Neuronal stem cell (in vitro differentiated cells): ENCODE results near the gene AMN.
A peak's percentile ranks its signal among the peaks of the same experiment; 100 is the strongest.

Experiments
- DNase-seq: peaks from one replicate; pipeline ENCODE4 v3.0.0-alpha.2; 2013; ENCODE audit warnings: low spot score
- H2AFZ ChIP-seq: one replicate; pipeline ENCODE4 v1.6.1; 2013; ENCODE audit warnings: mild to moderate bottlenecking, low read length, inconsistent platforms
- H2AK5ac ChIP-seq: 2 replicates; pipeline ENCODE4 v1.6.1; 2013; ENCODE audit warnings: low read depth, mild to moderate bottlenecking, inconsistent platforms, low read length, moderate library complexity, mixed read lengths
- H2BK120ac ChIP-seq: 2 replicates; pipeline ENCODE4 v1.6.1; 2013; ENCODE audit warnings: low read depth, mild to moderate bottlenecking, inconsistent platforms, low read length, moderate library complexity, mixed read lengths
- H2BK12ac ChIP-seq: one replicate; pipeline ENCODE4 v1.6.1; 2013; ENCODE audit warnings: low read length, inconsistent platforms
- H2BK15ac ChIP-seq: 2 replicates; pipeline ENCODE4 v1.6.1; 2013; ENCODE audit warnings: mild to moderate bottlenecking, low read length, inconsistent platforms, mixed read lengths
- H2BK5ac ChIP-seq: one replicate; pipeline ENCODE4 v1.6.1; 2013; ENCODE audit warnings: inconsistent platforms, mild to moderate bottlenecking, low read length, moderate library complexity
- H3K14ac ChIP-seq: one replicate; pipeline ENCODE4 v1.6.1; 2013; ENCODE audit warnings: low read length, inconsistent platforms
- H3K18ac ChIP-seq: 2 replicates; pipeline ENCODE4 v1.6.1; 2013; ENCODE audit warnings: low read length, inconsistent platforms
- H3K23ac ChIP-seq: 2 replicates; pipeline ENCODE4 v1.6.1; 2013; ENCODE audit warnings: low read depth, mild to moderate bottlenecking, mixed read lengths, low read length, inconsistent platforms; ENCODE audit not compliant: poor library complexity
- H3K27ac ChIP-seq: replicated peaks from 3 replicates; pipeline ENCODE4 v1.5.1; 2013; ENCODE audit warnings: low read length, inconsistent platforms
- H3K27me3 ChIP-seq, 3 experiments: 2 replicates each; pipeline ENCODE4 v1.6.1; 2013; ENCODE audit warnings: low read length in 3 of 3, mild to moderate bottlenecking in 2 of 3, inconsistent platforms in 1 of 3, low read depth in 1 of 3, mixed read lengths in 1 of 3, moderate library complexity in 1 of 3; ENCODE audit not compliant: control insufficient read depth in 3 of 3, insufficient read depth in 3 of 3
- H3K36me3 ChIP-seq, 2 donors: replicated peaks in 1 of 2; 2 replicates each; pipeline ENCODE4 v1.6.1; 2013; ENCODE audit warnings: low read length in 2 of 2; ENCODE audit not compliant: control insufficient read depth in 2 of 2, insufficient read depth in 2 of 2
- H3K4ac ChIP-seq: 2 replicates; pipeline ENCODE4 v1.6.1; 2013; ENCODE audit warnings: inconsistent platforms, mild to moderate bottlenecking, low read length, moderate library complexity
- H3K4me1 ChIP-seq, 2 donors: 1 replicate in 1 of 2; 2 replicates in 1 of 2; pipeline ENCODE4 v1.6.1; 2013; ENCODE audit warnings: low read length in 2 of 2, low read depth in 1 of 2; ENCODE audit not compliant: control insufficient read depth in 2 of 2, insufficient read depth in 1 of 2
- H3K4me2 ChIP-seq: one replicate; pipeline ENCODE4 v1.6.1; 2013; ENCODE audit warnings: mild to moderate bottlenecking, low read length, inconsistent platforms; ENCODE audit not compliant: insufficient read depth, poor library complexity, severe bottlenecking
- H3K4me3 ChIP-seq, 2 donors: 2 replicates each; pipeline ENCODE4 v1.5.1; 2013; ENCODE audit warnings: low read length in 2 of 2, mild to moderate bottlenecking in 2 of 2, inconsistent platforms in 1 of 2, moderate library complexity in 1 of 2
- H3K79me1 ChIP-seq: one replicate; pipeline ENCODE4 v1.6.1; 2013; ENCODE audit warnings: low read depth, mild to moderate bottlenecking, inconsistent platforms, low read length, moderate library complexity
- H3K9ac ChIP-seq: one replicate; pipeline ENCODE4 v1.6.1; 2013; ENCODE audit warnings: mild to moderate bottlenecking, low read depth, low read length, inconsistent platforms; ENCODE audit not compliant: poor library complexity
- H3K9me3 ChIP-seq, 2 donors: replicated peaks in 1 of 2; 2 replicates each; pipeline versions ENCODE3 to v1.6.1; 2013; ENCODE audit warnings: low read length in 2 of 2, mild to moderate bottlenecking in 2 of 2, inconsistent platforms in 1 of 2, low read depth in 1 of 2, mixed read lengths in 1 of 2, moderate library complexity in 1 of 2; ENCODE audit not compliant: control insufficient read depth in 2 of 2, insufficient read depth in 1 of 2
- H4K8ac ChIP-seq: one replicate; pipeline ENCODE4 v1.6.1; 2013; ENCODE audit warnings: low read depth, mild to moderate bottlenecking, inconsistent platforms, low read length, moderate library complexity
- H4K91ac ChIP-seq: one replicate; pipeline ENCODE4 v1.6.1; 2013; ENCODE audit warnings: low read length, low read depth, mild to moderate bottlenecking, inconsistent platforms; ENCODE audit not compliant: poor library complexity
- WGBS, 2 donors: extraction: QIAGEN DNeasy Blood & Tissue Kit; methylation state at CpG; one replicate each; pipeline ENCODE4 v1.1.7; 2013; ENCODE audit warnings: missing lambda C conversion rate in 2 of 2, mixed read lengths in 1 of 2; ENCODE audit not compliant: insufficient read length in 2 of 2, insufficient replicate concordance in 1 of 2; ENCODE audit errors: extremely low coverage in 2 of 2; 5-methylcytosine and 5-hydroxymethylcytosine counted together

AMN gene

DNA sequence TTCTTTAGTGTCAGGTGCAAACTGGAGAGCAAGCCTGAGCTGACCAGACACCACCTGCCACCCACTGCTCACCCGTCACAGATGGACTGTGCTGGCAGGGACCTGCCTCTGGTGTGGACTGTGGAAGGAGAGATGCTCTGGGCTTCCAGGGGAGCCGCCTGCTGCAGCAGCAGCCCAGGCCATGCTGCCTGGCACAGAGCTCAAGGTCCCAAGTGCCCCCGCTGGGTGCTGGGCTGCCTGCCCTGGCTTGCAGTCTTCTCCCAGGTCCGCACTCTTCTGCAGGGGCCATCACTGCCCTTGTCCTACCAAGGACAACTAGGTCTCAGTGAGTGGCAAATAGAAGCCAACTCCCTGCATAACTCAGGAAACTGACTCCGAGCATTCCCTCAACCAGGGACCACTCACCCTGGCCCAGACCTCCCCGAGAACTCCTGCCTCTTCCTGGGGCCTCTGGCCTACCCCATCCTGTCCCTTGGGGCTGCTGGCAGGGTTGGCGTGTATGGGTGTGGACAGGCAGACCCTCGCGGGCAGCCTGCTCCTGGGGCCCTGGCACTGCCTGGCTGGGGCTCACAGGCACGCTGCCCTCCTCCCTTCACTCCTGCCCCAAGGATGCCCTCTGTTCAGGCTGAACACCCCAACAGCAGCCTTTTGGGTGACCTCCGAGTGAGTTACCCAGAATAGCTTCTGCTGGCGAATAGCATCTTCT lies 9.3 kb downstream of the AMN start:
- no peak for DNase-seq
- Histone ChIP-seq H3K18ac (peak overlapping the region; percentile 64), H2BK12ac (no peak overlapping the region), H3K27me3 (peaks cover 22 to 50% (median 27%) of the 10 kb centered on the region in 3 experiments), H4K8ac (no peak overlapping the region), H3K4me2 (no peak overlapping the region), H3K4me1 (peaks cover 10 to 12% of the 10 kb centered on the region in 2 donors), H3K23ac (peak overlapping the region; percentile 73), H3K36me3 (peaks cover 5 to 32% of the 10 kb centered on the region in 2 donors), H3K14ac (peak overlapping the region; percentile 38), H3K27ac (no peak overlapping the region), H3K4ac (no peak overlapping the region), H2BK15ac (no peak overlapping the region), H2AFZ (no peak overlapping the region), H4K91ac (no peak overlapping the region), H2AK5ac (no peak overlapping the region), H3K79me1 (peaks cover 8% of the 10 kb centered on the region), H3K4me3 (no peak overlapping the region), H2BK5ac (peak overlapping the region; percentile 48), H3K9ac (no peak overlapping the region), H2BK120ac (no peak overlapping the region), H3K9me3 (peaks cover 0 to 5% of the 10 kb centered on the region in 2 donors)
- WGBS, 2 donors: no CpG with 5 or more reads among the region's 12 CpGs

DNA sequence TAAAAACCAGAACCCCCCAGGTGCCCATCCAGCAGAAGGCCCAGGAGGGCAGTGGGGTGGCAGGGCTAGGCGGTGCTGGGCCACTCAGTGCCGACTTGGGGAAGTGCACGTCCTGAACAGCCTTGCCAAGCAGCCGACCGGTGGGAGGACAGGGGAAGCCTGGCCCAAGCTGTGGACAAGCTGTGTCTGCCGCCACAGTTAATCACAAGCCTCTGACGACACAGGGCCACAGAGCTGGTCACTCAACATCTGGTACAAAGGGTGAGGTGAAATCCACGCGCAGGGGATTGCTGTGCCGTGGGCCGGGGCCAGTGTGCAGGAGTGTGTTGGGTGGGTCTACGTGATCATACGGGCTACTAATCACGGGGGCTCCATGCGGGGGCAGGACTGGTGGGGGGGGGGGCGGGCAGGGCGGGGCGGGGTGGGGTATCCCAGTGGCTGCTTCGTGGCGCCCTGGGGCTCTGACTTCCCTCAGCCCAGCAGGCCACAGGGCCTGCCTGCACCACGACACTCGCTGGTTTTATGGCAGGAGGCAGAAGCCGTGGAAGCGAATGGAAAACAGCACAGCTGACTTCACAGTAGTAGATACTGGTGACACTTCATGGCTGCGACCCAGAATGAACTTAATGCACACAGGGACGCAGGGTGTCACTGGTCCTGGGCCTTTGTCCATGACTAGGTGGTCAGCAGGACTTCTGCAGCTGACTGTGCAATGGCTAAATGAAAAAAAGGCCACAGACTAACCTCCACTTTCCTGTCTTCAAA lies 10.2 kb downstream of the AMN start:
- Histone ChIP-seq H3K4ac (no peak overlapping the region), H2BK5ac (no peak overlapping the region), H2AK5ac (no peak overlapping the region), H2BK120ac (no peak overlapping the region), H3K79me1 (peaks cover 8% of the 10 kb centered on the region), H2AFZ (no peak overlapping the region), H3K36me3 (peaks cover 8 to 39% of the 10 kb centered on the region in 2 donors), H3K9me3 (peaks cover 0 to 2% of the 10 kb centered on the region in 2 donors), H3K4me2 (no peak overlapping the region), H3K14ac (peak overlapping the region; percentile 56), H4K91ac (no peak overlapping the region), H3K9ac (no peak overlapping the region), H3K4me3 (no peak overlapping the region), H4K8ac (peak overlapping the region; percentile 82), H2BK12ac (no peak overlapping the region), H3K27ac (no peak overlapping the region), H2BK15ac (no peak overlapping the region), H3K27me3 (peaks cover 18 to 44% (median 21%) of the 10 kb centered on the region in 3 experiments), H3K18ac (no peak overlapping the region), H3K4me1 (peaks cover 7 to 17% of the 10 kb centered on the region in 2 donors), H3K23ac (peak overlapping the region; percentile 89)
- no CpG with 5 or more reads among the region's 26 CpGs for WGBS, 2 donors
- no peak for DNase-seq

DNA sequence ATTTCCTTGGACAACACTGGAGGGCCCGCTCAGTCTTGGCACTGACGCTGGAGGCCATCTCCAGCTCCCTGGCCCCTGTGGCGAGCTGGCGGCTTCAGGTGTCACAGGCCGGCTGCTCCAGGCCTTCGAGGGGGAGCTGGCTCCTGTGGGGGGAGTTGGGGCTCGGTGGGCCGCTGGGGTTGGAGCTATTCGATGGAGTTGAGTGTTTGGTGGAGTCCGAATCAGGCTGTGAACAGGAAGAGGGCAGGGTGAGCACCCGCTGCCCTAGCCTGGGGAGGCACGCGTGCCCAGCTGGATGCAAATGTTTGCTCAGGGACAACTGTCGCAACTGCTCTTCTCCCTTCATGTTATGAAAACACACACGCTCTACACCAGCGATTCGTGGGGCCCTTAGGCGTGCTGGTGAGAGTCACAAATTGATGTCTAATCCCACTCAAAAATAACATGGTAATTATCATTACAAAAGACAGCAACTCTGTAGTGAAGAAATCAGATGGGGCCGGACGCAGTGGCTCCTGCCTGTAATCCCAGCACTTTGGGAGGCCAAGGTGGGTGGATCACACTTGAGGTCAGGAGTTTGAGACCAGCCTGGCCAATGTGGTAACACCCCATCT lies 11.3 kb downstream of the AMN start:
- WGBS, 2 donors: no CpG with 5 or more reads among the region's 20 CpGs
- Histone ChIP-seq H4K8ac (no peak overlapping the region), H3K23ac (peak overlapping the region; percentile 43), H2AFZ (no peak overlapping the region), H2BK5ac (no peak overlapping the region), H3K4ac (no peak overlapping the region), H3K9ac (no peak overlapping the region), H2AK5ac (no peak overlapping the region), H2BK15ac (no peak overlapping the region), H3K9me3 (peaks cover 0 to 2% of the 10 kb centered on the region in 2 donors), H3K18ac (peak overlapping the region; percentile 38), H3K27me3 (peaks cover 12 to 33% (median 15%) of the 10 kb centered on the region in 3 experiments), H2BK120ac (no peak overlapping the region), H3K4me3 (no peak overlapping the region), H2BK12ac (no peak overlapping the region), H3K27ac (no peak overlapping the region), H3K14ac (no peak overlapping the region), H3K4me1 (peaks cover 5 to 15% of the 10 kb centered on the region in 2 donors), H3K4me2 (no peak overlapping the region), H4K91ac (no peak overlapping the region), H3K36me3 (peaks cover 13 to 50% of the 10 kb centered on the region in 2 donors), H3K79me1 (peaks cover 6% of the 10 kb centered on the region)
- DNase-seq: no peak

DNA sequence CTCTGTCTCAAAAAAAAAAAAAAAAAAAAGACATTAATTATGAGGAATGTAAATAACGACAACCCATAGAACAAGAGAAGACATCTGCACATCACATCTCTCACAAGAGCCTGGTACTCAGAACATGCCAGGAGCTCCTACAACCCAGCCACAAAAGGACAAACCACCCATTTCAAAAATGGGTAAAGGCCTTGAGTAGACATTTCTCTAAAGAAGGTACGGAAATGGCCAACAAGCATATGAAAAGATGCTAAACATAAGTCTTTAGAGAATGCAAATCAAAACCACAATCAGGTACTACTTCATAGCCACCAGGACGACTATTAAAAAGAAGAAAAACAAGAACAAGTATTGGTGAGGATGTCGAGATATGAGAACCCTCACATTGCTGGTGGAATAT lies 13.3 kb downstream of the AMN start:
- H3K4me1 ChIP-seq: peaks cover 0 to 5% of the 10 kb centered on the region in 2 donors
- no peak overlapping the region for H3K27ac ChIP-seq
- no peak overlapping the region for H3K4me3 ChIP-seq
- H3K4me2 ChIP-seq: no peak overlapping the region
- H3K4ac ChIP-seq: no peak overlapping the region
- H2BK12ac ChIP-seq: no peak overlapping the region
- H4K91ac ChIP-seq: no peak overlapping the region
- peaks cover 0 to 2% of the 10 kb centered on the region in 2 donors for H3K9me3 ChIP-seq
- H4K8ac ChIP-seq: no peak overlapping the region
- no peak overlapping the region for H3K23ac ChIP-seq
- no CpG with 5 or more reads among the region's 4 CpGs for WGBS, 2 donors
- no peak overlapping the region for H2BK5ac ChIP-seq
- H2BK120ac ChIP-seq: no peak overlapping the region
- H3K14ac ChIP-seq: no peak overlapping the region
- peaks cover 2% of the 10 kb centered on the region for H3K79me1 ChIP-seq
- no peak overlapping the region for H3K9ac ChIP-seq
- H2BK15ac ChIP-seq: no peak overlapping the region
- H2AK5ac ChIP-seq: no peak overlapping the region
- H3K36me3 ChIP-seq: peaks cover 25 to 67% of the 10 kb centered on the region in 2 donors
- DNase-seq: no peak
- H2AFZ ChIP-seq: no peak overlapping the region
- peaks cover 0 to 13% (median under 1%) of the 10 kb centered on the region in 3 experiments for H3K27me3 ChIP-seq
- H3K18ac ChIP-seq: no peak overlapping the region
